IPS-18a (cell line): Measurements from ENCODE around the gene ATP10B.

Experiments
- H3K27ac ChIP-seq: one replicate; pipeline ENCODE4 v1.5.1; 2013; ENCODE audit warnings: low read length
- H3K27me3 ChIP-seq: one replicate; pipeline ENCODE4 v1.6.1; 2013; ENCODE audit warnings: mild to moderate bottlenecking, low read length; ENCODE audit not compliant: control insufficient read depth, insufficient read depth
- H3K36me3 ChIP-seq: one replicate; pipeline ENCODE4 v1.6.1; 2013; ENCODE audit warnings: low read depth, low read length; ENCODE audit not compliant: control insufficient read depth
- H3K4me1 ChIP-seq: one replicate; pipeline ENCODE4 v1.6.1; 2013; ENCODE audit warnings: low read depth, low read length; ENCODE audit not compliant: control insufficient read depth
- H3K4me3 ChIP-seq: one replicate; pipeline ENCODE4 v1.5.1; 2013; ENCODE audit warnings: low read length
- H3K9ac ChIP-seq: one replicate; pipeline ENCODE4 v1.6.1; 2013; ENCODE audit warnings: mild to moderate bottlenecking, low read length, moderate library complexity
- H3K9me3 ChIP-seq: one replicate; pipeline ENCODE4 v1.6.1; 2013; ENCODE audit warnings: low read depth, low read length; ENCODE audit not compliant: control insufficient read depth

ATP10B gene

DNA sequence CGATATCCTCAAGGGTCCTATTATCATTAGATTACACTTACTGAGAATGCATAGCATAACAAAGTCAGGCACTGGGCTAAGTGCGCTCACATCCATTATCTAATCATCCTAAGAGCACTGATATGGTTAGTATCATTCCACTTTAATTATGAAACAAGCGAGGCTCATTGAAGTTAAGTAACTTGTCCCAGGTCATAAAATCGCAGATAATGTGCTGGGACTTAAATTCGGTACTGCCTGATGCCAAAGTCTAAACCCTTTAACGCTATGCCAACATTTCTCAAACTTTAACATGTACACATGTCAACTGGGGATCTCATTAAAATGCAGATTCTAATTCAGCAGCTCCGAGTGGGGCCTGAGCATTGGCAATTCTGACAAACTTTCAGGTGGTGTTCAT, 225.7 kb downstream of the ATP10B start:
- no peak overlapping the region for H3K27ac ChIP-seq
- H3K4me1 ChIP-seq = peaks cover 6% of the 10 kb centered on the region
- no peaks in the 10 kb centered on the region for H3K36me3 ChIP-seq
- H3K4me3 ChIP-seq = no peak overlapping the region
- no peaks in the 10 kb centered on the region for H3K9me3 ChIP-seq
- no peaks in the 10 kb centered on the region for H3K27me3 ChIP-seq
- H3K9ac ChIP-seq = no peak overlapping the region

DNA sequence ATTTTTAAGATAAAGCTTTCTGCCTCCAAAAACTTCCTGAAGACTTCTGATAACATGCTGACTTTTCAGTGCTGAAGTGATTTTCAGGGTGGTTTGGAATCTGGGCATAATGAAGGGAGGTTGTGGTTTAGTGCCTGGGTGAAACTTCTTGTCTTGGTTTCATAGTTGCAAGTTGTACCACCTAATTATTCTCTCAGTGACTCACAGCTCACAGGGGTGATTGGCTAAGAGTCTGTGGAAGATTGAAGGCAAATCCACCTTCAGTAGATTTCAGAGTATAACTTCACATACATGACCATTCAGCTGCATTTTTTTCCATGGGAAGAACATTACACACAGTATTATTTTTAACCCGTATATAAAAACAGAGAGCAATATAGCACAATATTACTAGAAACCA, 230.5 kb downstream of the ATP10B start:
- H3K4me3 ChIP-seq = no peak overlapping the region
- no peak overlapping the region for H3K9ac ChIP-seq

DNA sequence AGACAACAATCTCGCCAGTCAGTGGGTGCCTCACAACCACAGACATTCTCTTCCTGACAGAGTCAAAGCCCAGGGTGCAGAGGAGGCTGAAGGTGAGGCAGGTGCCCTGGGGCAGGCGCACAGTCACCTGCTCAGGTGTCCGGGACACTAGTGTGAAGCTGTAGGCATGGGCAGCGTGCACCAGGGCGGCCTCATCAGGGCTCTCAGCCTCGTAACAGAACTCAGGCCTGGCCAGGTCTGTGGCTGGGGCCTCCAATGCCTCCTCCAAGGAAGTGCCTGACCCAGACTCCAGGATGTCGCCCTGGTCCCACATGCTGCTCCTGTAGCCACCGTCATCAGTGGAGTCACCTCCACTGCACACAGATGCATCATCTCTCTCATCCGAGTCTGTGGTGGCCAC, 231.6 kb downstream of the ATP10B start:
- H3K4me3 ChIP-seq = no peak overlapping the region
- H3K9ac ChIP-seq = no peak overlapping the region
- no peaks in the 10 kb centered on the region for H3K27me3 ChIP-seq
- no peaks in the 10 kb centered on the region for H3K9me3 ChIP-seq
- H3K36me3 ChIP-seq = no peaks in the 10 kb centered on the region
- no peak overlapping the region for H3K27ac ChIP-seq
- H3K4me1 ChIP-seq = no peaks in the 10 kb centered on the region

More for the DNA sequence above, 230.5 kb downstream of the ATP10B start:
- H3K4me1 ChIP-seq = peaks cover 3% of the 10 kb centered on the region
- H3K9me3 ChIP-seq = no peaks in the 10 kb centered on the region
- H3K27ac ChIP-seq = no peak overlapping the region
- H3K27me3 ChIP-seq = no peaks in the 10 kb centered on the region
- no peaks in the 10 kb centered on the region for H3K36me3 ChIP-seq

DNA sequence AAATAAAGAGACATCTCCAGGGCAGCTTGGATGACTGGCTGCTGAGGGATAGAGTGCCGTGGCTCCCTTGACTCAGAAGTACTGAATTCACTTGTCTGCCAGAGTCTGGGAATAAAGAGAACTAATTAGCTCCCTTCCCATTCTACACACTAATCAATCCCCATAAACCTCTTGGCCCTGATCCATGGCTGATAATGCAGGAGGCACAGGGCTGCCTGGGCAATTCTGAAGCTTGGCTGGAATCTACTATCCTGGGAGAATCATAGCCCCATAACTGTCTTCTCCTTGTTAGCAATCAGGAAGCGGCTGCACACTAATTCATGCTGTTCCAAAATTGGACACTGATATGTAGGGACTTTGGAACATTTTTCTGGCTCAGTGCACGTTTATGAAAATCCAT, 232.6 kb downstream of the ATP10B start:
- Histone ChIP-seq H3K27ac (no peak overlapping the region), H3K4me1 (no peaks in the 10 kb centered on the region), H3K36me3 (no peaks in the 10 kb centered on the region), H3K27me3 (no peaks in the 10 kb centered on the region), H3K9me3 (no peaks in the 10 kb centered on the region), H3K4me3 (no peak overlapping the region), H3K9ac (no peak overlapping the region)

DNA sequence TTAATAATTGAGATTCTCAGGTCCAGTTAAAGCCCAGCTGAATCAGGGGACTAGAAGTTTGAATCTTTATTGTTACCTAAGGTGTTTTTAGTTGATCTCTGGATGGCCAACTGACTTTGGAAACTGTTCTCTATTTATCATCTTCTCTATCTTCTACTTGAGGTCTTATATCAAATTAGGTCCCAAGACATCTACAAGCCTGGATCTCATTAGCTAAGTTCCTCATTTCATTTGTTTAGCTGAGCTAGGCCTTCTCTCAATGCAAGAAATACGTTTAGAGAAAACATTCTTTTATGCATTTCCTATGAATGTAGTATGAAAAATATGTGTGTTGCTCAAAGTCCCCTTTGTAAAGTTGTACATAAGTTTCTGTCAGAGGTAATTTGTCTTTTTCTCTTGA, 233.7 kb downstream of the ATP10B start:
- Histone ChIP-seq H3K4me1 (no peaks in the 10 kb centered on the region), H3K4me3 (no peak overlapping the region), H3K27ac (no peak overlapping the region), H3K27me3 (no peaks in the 10 kb centered on the region), H3K36me3 (no peaks in the 10 kb centered on the region), H3K9me3 (no peaks in the 10 kb centered on the region), H3K9ac (no peak overlapping the region)

DNA sequence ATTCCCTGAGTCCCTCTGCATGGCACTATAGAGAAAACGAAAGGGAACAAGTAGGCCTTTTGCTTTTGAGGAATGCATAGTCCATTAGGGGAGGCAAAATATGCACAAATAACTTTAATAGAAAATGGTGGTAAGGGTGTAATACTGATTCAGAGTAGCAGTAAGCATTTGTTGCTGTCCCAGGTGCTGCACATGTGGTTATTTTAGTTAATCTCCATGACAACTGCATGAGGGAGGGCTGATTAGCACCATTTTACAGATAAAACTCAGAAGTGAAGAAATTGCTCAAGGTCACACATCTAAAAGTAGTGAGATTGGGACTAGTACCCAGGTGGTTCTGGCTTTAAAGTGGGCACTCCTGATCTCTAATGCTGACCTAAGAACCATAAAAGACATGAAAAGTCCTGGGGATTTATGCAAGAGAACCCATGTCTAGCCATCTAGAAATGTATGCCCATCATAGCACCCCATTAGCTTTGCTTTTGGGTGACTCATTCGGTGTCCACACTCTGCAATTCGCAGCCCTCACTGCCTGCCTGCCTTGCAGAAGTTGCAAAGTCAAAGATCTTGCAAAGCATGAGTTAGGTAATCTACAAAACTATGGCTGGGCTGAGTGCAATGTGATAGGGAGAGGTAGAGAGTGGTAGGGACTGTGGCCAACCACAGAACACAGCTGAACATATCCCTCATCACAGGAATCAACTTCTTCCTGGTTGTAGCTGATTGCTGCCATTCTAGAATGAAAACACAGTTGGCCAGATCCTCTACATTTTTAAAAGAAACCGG, 235.1 kb downstream of the ATP10B start:
- Histone ChIP-seq H3K27ac (no peak overlapping the region), H3K9ac (no peak overlapping the region), H3K4me1 (no peaks in the 10 kb centered on the region), H3K9me3 (no peaks in the 10 kb centered on the region), H3K27me3 (no peaks in the 10 kb centered on the region), H3K36me3 (no peaks in the 10 kb centered on the region), H3K4me3 (no peak overlapping the region)

DNA sequence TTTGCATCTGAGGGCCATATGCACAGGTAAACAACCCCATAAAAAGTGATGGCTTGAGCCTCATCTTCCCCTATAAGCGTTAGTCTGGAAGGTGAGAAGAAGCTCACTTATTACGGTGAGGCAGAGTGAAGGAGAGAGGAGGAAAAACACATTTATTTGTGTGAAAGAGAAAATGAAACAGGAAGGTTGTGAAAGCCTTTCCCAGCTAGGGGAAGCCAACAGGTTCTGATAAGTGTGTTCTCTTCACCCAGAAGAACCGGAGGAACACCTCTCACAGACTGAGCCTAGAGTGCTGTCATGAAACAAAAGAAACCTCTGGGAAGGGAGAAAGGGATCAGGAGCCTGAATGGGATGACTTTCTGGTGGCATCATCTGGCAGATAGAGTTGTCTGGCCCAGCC, 237.9 kb downstream of the ATP10B start:
- no peaks in the 10 kb centered on the region for H3K36me3 ChIP-seq
- no peaks in the 10 kb centered on the region for H3K4me1 ChIP-seq
- no peak overlapping the region for H3K4me3 ChIP-seq
- H3K9ac ChIP-seq = no peak overlapping the region
- no peaks in the 10 kb centered on the region for H3K9me3 ChIP-seq
- no peak overlapping the region for H3K27ac ChIP-seq
- H3K27me3 ChIP-seq = no peaks in the 10 kb centered on the region

DNA sequence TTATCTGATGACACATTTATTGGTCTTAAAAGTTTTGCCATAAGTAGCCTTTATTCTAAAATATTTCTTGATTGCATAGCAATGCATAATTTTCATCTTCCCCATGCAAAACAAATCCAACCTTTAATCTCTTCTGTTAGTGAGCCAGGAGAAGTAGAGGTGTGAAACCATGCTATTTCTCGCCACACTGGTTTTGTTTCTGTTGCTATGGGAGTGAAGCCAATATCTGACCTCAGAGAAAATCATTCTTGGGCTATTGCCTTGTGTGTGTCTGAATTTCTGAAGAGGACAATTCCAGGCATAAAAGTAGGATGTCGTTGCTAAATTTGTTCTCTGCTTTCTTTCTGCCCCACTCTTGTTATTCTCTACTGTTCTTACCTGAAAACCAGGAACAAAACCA, 246.7 kb downstream of the ATP10B start:
- H3K36me3 ChIP-seq = no peaks in the 10 kb centered on the region
- H3K9me3 ChIP-seq = no peaks in the 10 kb centered on the region
- no peak overlapping the region for H3K4me3 ChIP-seq
- no peaks in the 10 kb centered on the region for H3K4me1 ChIP-seq
- no peak overlapping the region for H3K9ac ChIP-seq
- H3K27me3 ChIP-seq = no peaks in the 10 kb centered on the region
- no peak overlapping the region for H3K27ac ChIP-seq

DNA sequence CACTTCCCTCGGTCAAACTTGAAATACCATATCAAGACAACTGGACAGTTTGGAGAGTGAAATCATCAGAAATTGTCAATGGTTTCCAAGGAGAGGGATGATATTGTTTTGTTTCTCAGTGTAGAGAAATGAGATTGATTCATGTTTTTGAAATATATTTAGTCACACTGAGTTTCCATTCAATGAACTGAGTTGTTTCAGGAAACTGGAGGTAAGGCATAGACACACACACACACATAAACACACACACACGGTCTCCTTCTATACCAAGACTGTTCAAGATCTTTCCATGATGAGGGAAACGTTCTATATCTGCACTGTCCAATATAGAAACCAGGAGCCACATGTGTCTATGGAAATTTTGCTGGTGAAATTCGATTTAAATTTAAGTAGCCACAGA, 247.5 kb downstream of the ATP10B start:
- no peak overlapping the region for H3K4me3 ChIP-seq
- no peaks in the 10 kb centered on the region for H3K4me1 ChIP-seq
- no peak overlapping the region for H3K27ac ChIP-seq
- no peak overlapping the region for H3K9ac ChIP-seq
- no peaks in the 10 kb centered on the region for H3K9me3 ChIP-seq
- no peaks in the 10 kb centered on the region for H3K27me3 ChIP-seq
- no peaks in the 10 kb centered on the region for H3K36me3 ChIP-seq

DNA sequence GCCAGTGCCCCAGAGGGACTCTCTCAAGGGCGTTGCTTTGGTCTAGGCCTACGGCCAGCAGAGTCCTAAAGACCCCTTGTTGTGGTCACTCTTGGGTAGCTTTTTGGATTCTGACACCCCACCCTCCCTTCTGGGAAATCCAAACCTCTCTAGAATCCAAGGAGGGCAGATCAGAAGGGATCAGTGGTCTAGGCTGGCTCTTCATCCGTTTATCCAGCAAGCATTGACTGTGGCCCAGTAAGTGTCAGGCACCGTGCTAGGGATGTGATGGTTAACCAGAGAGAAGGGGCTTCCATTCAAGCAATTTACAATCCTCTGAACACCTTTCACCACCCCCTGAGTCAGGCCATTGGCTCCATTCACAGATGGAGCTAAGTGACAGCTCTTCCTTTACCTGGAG, 249.3 kb downstream of the ATP10B start:
- Histone ChIP-seq H3K9ac (no peak overlapping the region), H3K27me3 (no peaks in the 10 kb centered on the region), H3K27ac (no peak overlapping the region), H3K36me3 (no peaks in the 10 kb centered on the region), H3K9me3 (no peaks in the 10 kb centered on the region), H3K4me3 (no peak overlapping the region), H3K4me1 (no peaks in the 10 kb centered on the region)

DNA sequence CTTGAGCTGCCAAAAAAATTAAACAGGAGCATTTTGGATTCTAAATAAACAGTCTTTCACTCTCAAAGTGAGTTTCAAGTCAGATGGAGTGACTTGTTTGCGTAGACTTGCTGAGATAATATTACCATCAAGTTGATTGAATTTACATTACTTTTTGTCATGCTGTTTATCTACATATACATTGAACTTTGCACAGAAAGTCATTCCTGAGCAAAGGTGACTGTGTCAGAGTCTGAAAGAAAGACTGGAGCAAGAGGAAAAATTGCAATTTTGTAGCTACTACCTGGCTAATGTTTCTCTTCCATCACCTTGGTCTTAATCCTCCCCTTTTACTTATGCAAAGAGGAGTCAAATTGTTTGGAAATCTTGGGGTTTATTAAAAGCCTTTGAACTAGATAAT, 251.0 kb downstream of the ATP10B start:
- H3K27me3 ChIP-seq = no peaks in the 10 kb centered on the region
- H3K9me3 ChIP-seq = no peaks in the 10 kb centered on the region
- H3K4me1 ChIP-seq = no peaks in the 10 kb centered on the region
- no peak overlapping the region for H3K4me3 ChIP-seq
- no peak overlapping the region for H3K9ac ChIP-seq
- no peak overlapping the region for H3K27ac ChIP-seq
- no peaks in the 10 kb centered on the region for H3K36me3 ChIP-seq

DNA sequence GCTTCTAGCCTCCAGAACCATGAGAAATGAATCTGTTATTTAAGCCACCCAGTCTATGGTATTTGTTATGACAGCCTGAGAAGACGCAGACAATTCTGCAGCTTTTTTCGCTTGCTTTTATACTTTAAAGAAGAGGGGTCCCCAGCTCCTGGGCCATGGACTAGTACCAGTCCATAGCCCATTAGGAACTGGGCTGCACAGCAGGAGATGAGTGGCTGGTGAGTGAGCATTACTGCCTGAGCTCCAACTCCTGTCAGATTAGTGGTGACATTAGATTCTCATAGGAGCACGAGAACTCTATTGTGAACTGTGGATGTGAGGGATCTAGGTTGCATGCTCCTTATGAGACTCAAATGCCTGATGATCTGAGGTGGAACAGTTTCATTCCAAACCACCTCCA, 278.7 kb downstream of the ATP10B start:
- Histone ChIP-seq H3K27me3 (no peaks in the 10 kb centered on the region), H3K36me3 (no peaks in the 10 kb centered on the region), H3K9me3 (no peaks in the 10 kb centered on the region), H3K4me1 (no peaks in the 10 kb centered on the region), H3K4me3 (no peak overlapping the region), H3K9ac (no peak overlapping the region), H3K27ac (no peak overlapping the region)
